PC-9 (cell line): ENCODE data around the gene USP13. TPM values are rescaled to one million over a fixed set of nuclear protein-coding genes. Genes with fewer than 3 reads are reported as not detected.

ENCODE experiments used
- BruUV-seq: library from RNA; stranded (reverse); fragments of 400-500 nt; replicated peaks from 2 replicates; lab custom pipeline; 2021; lab: Mats Ljungman, UMichigan
- CTCF ChIA-PET: fragments of 300-600 bp; sonication (Branson Sonifier 250); formaldehyde crosslinking; loops from one replicate; lab custom pipeline; 2022; ENCODE audit warnings: antibody characterized with exemption; lab: Charles Lee
- POLR2A ChIA-PET: fragments of 300-600 bp; sonication (Branson Sonifier 250); formaldehyde crosslinking; loops from one replicate; lab custom pipeline; 2022; ENCODE audit warnings: antibody characterized with exemption; ENCODE audit not compliant: unreplicated experiment; lab: Charles Lee
- DNase-seq, 2 experiments: peaks; one replicate each; pipeline versions ENCODE4 v3.0.0 to v3.0.0-alpha.2; 2015 to 2022; ENCODE audit warnings: mixed read lengths in 1 of 2
- H2AFZ ChIP-seq: fragments of 200-600 bp; sonication (generic); 2 replicates; pipeline ENCODE4 v1.8.1; 2017; ENCODE audit warnings: antibody characterized with exemption
- H3F3A ChIP-seq: fragments of 200-600 bp; sonication (generic); 2 replicates; pipeline ENCODE4 v1.8.1; 2017; ENCODE audit warnings: antibody characterized with exemption, mild to moderate bottlenecking, low read depth; ENCODE audit not compliant: insufficient read depth
- H3K27ac ChIP-seq: fragments of 200-600 bp; sonication (generic); 2 replicates; pipeline ENCODE4 v1.6.1; 2016; ENCODE audit warnings: mixed run types
- H3K27me3 ChIP-seq: fragments of 200-600 bp; sonication (generic); 2 replicates; pipeline ENCODE4 v1.6.1; 2016; ENCODE audit warnings: low read depth, mixed run types; ENCODE audit not compliant: insufficient read depth
- H3K36me3 ChIP-seq: fragments of 200-600 bp; sonication (generic); 2 replicates; pipeline ENCODE4 v1.6.1; 2016; ENCODE audit warnings: low read depth, mixed run types
- H3K4me1 ChIP-seq: fragments of 200-600 bp; sonication (generic); replicated peaks from 2 replicates; pipeline ENCODE4 v1.6.1; 2016; ENCODE audit warnings: mixed run types; ENCODE audit not compliant: insufficient read depth
- H3K4me2 ChIP-seq: fragments of 200-600 bp; sonication (generic); 2 replicates; pipeline ENCODE4 v1.6.1; 2017; ENCODE audit warnings: mixed run types
- H3K4me3 ChIP-seq: fragments of 200-600 bp; sonication (generic); 2 replicates; pipeline ENCODE4 v1.6.1; 2016; ENCODE audit warnings: mixed run types
- H3K79me2 ChIP-seq: fragments of 200-600 bp; sonication (generic); 2 replicates; pipeline ENCODE4 v1.6.1; 2017; ENCODE audit warnings: low read depth, mixed run types
- H3K9me2 ChIP-seq: fragments of 200-600 bp; sonication (generic); 2 replicates; pipeline ENCODE4 v1.8.1; 2017; ENCODE audit warnings: mild to moderate bottlenecking; ENCODE audit not compliant: insufficient read depth
- H3K9me3 ChIP-seq: fragments of 200-600 bp; sonication (generic); 2 replicates; pipeline ENCODE4 v1.8.1; 2016; ENCODE audit warnings: low read depth; ENCODE audit not compliant: insufficient read depth
- H4K20me1 ChIP-seq: fragments of 200-600 bp; sonication (generic); 2 replicates; pipeline ENCODE4 v1.8.1; 2017; ENCODE audit not compliant: insufficient read depth
- EZH2 ChIP-seq: fragments of 200-600 bp; sonication (generic); IDR thresholded peaks from 2 replicates; pipeline ENCODE4 v1.8.0; 2017; ENCODE audit warnings: antibody characterized with exemption, low read depth
- intact Hi-C: fragments of 100-400 bp; cut with micrococcal nuclease; formaldehyde crosslinking; loops from one replicate; pipeline ENCODE4 v1.10.0; 2022; ENCODE audit not compliant: unreplicated experiment
- total RNA-seq: library from RNA; stranded (reverse); gene quantifications from 2 replicates; pipeline ENCODE4 v1.2.3, GENCODE V29; 2021
- TF ChIP-seq, protein P1 (sequence below): fragments of 200-600 bp; sonication (generic); conservative IDR thresholded peaks from 2 replicates; pipeline ENCODE4 v1.6.1; 2017; ENCODE audit warnings: mixed run types, antibody characterized with exemption, mild to moderate bottlenecking, moderate library complexity

USP13 gene
- total RNA-seq, 1 experiment from 2014 or later: 24.7 TPM

DNA sequence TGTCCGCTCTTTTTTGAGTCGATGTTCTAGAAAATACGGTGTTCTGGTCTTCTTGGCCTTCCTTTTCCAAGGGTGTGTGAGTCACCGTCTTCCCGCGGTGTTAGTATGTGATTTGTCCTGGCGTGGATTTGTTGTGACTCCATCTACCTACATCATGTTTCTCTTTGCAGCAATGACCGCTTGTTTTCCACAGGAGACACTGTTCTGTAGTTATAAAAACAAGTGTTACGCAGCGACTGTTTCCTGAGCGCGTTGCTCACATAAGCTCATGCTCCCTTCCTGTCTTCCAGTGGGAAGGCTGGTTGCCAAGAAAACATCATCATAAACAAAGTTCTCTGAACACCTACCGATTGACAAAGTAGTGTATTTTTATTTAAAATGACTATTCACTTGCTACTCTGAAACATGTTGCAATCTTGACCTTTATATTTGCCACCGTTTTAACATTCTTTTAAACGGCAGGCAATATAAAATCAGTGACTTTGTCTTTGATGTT is 19.0 kb downstream of the USP13 start:
- no peak for TF ChIP-seq EZH2
- TF ChIP-seq, protein P1, sequence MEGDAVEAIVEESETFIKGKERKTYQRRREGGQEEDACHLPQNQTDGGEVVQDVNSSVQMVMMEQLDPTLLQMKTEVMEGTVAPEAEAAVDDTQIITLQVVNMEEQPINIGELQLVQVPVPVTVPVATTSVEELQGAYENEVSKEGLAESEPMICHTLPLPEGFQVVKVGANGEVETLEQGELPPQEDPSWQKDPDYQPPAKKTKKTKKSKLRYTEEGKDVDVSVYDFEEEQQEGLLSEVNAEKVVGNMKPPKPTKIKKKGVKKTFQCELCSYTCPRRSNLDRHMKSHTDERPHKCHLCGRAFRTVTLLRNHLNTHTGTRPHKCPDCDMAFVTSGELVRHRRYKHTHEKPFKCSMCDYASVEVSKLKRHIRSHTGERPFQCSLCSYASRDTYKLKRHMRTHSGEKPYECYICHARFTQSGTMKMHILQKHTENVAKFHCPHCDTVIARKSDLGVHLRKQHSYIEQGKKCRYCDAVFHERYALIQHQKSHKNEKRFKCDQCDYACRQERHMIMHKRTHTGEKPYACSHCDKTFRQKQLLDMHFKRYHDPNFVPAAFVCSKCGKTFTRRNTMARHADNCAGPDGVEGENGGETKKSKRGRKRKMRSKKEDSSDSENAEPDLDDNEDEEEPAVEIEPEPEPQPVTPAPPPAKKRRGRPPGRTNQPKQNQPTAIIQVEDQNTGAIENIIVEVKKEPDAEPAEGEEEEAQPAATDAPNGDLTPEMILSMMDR: no peak
- DNase-seq: peak; percentile 15 to 56
- H3K27me3 ChIP-seq: no peaks in the 10 kb centered on the region
- no peaks in the 10 kb centered on the region for H3K9me2 ChIP-seq
- no peaks in the 10 kb centered on the region; the same call in 1 of the 2 replicates for H3K36me3 ChIP-seq
- H3F3A ChIP-seq: peaks cover 27% of the 10 kb centered on the region
- peaks cover 74% of the 10 kb centered on the region for H3K79me2 ChIP-seq
- ChIA-PET CTCF (no interaction called here), POLR2A (no interaction called here)
- intact Hi-C loops: no loop called here
- BruUV-seq: no TSS peak
- no peaks in the 10 kb centered on the region for H4K20me1 ChIP-seq
- no peak overlapping the region for H3K4me3 ChIP-seq
- no peaks in the 10 kb centered on the region for H3K9me3 ChIP-seq
- no peak overlapping the region for H2AFZ ChIP-seq
- peak overlapping the region; percentile 80 for H3K4me2 ChIP-seq
- peaks cover 35% of the 10 kb centered on the region for H3K4me1 ChIP-seq
- peak overlapping the region; percentile 22; the same call in 1 of the 2 replicates for H3K27ac ChIP-seq

DNA sequence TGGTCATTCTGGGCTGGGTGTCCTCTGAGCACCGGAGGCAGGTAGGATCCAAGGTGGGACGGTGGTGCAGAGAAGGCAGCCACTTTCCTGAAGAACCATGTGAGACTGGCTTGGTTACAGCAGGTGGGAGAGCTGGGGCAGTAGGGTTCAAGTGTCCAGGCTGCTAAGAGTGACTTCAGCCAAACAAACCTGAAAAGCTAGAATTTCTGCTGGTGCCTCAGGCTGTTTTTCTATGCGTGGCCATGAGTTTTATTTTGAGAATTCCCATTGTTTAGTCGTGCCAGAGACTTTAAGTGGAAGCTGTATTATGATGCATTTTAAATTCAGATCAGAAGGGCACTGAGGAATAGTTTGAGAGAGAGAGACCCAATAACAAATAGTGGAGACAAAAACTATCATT is 20.1 kb downstream of the USP13 start:
- peaks cover 35% of the 10 kb centered on the region for H3K4me1 ChIP-seq
- H3K9me2 ChIP-seq: no peaks in the 10 kb centered on the region
- H3K27ac ChIP-seq: peak overlapping the region; percentile 76
- peak overlapping the region; percentile 80 for H3K4me2 ChIP-seq
- no TSS peak for BruUV-seq
- H3K36me3 ChIP-seq: no peaks in the 10 kb centered on the region; the same call in 1 of the 2 replicates
- peak overlapping the region; percentile 25; the same call in 1 of the 2 replicates for H3K4me3 ChIP-seq
- ChIA-PET CTCF (no interaction called here), POLR2A (interaction anchor here (0.5 to 0.6 kb wide), 2 partner anchors 217 to 269 kb away, joined by 3 to 4 read pairs; no protein-coding TSS in a partner anchor)
- no peak for TF ChIP-seq EZH2
- TF ChIP-seq, protein P1: no peak
- H3K27me3 ChIP-seq: no peaks in the 10 kb centered on the region
- H2AFZ ChIP-seq: peak overlapping the region; percentile 55; the same call in 1 of the 2 replicates
- peaks cover 74% of the 10 kb centered on the region for H3K79me2 ChIP-seq
- H3F3A ChIP-seq: peaks cover 27% of the 10 kb centered on the region
- DNase-seq: peak; percentile 77 to 89
- no peaks in the 10 kb centered on the region for H3K9me3 ChIP-seq
- intact Hi-C loops: loop anchor here (1.0 kb wide), 1 partner anchor 20 kb away; the partner anchor contains the start of gene USP13
- no peaks in the 10 kb centered on the region for H4K20me1 ChIP-seq

DNA sequence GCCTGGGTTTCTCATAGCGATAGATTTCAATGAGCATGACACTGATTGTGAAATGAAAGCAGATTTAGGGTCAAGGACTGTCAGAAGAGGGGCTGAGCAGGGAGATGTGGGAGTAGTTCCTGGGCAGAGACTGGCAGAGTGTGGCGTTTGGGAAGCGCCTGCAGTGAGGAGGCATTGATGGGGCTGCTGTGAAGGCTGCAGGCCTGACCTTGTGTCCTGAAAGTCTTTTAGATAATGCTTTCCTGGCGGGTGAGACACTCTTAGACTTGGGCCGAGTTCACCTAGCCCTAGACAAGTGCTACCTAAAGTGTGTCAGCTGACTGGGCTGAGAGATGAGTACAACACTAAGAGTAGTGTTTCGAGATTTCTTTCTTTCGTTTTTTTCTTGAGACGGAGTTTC is 20.7 kb downstream of the USP13 start:
- H4K20me1 ChIP-seq: no peaks in the 10 kb centered on the region
- H3K4me2 ChIP-seq: peak overlapping the region; percentile 80
- H3K79me2 ChIP-seq: peaks cover 75% of the 10 kb centered on the region
- BruUV-seq: no TSS peak
- H3K9me3 ChIP-seq: no peaks in the 10 kb centered on the region
- peak in 1 of 2 experiments; percentile 18 for DNase-seq
- intact Hi-C loops: loop anchor here (1.0 kb wide), 1 partner anchor 20 kb away; the partner anchor contains the start of gene USP13
- TF ChIP-seq EZH2: no peak
- POLR2A ChIA-PET: no interaction called here
- no peaks in the 10 kb centered on the region for H3K9me2 ChIP-seq
- peak overlapping the region; percentile 76 for H3K27ac ChIP-seq
- peaks cover 27% of the 10 kb centered on the region for H3F3A ChIP-seq
- CTCF ChIA-PET: no interaction called here
- H2AFZ ChIP-seq: peak overlapping the region; percentile 55
- peaks cover 35% of the 10 kb centered on the region for H3K4me1 ChIP-seq
- H3K36me3 ChIP-seq: no peaks in the 10 kb centered on the region; the same call in 1 of the 2 replicates
- no peaks in the 10 kb centered on the region for H3K27me3 ChIP-seq
- H3K4me3 ChIP-seq: peak overlapping the region; percentile 25; the same call in 1 of the 2 replicates
